Measurements from ENCODE around the gene THUMPD3. TPM values are rescaled to one million over a fixed set of nuclear protein-coding genes. Genes with fewer than 3 reads are reported as not detected.
A peak's percentile ranks its signal among the peaks of the same experiment; 100 is the strongest.

THUMPD3 gene
- total and polyA plus RNA-seq, 3 donors from 2014 or later: 55.0 to 140 (median 76.1) TPM

DNA sequence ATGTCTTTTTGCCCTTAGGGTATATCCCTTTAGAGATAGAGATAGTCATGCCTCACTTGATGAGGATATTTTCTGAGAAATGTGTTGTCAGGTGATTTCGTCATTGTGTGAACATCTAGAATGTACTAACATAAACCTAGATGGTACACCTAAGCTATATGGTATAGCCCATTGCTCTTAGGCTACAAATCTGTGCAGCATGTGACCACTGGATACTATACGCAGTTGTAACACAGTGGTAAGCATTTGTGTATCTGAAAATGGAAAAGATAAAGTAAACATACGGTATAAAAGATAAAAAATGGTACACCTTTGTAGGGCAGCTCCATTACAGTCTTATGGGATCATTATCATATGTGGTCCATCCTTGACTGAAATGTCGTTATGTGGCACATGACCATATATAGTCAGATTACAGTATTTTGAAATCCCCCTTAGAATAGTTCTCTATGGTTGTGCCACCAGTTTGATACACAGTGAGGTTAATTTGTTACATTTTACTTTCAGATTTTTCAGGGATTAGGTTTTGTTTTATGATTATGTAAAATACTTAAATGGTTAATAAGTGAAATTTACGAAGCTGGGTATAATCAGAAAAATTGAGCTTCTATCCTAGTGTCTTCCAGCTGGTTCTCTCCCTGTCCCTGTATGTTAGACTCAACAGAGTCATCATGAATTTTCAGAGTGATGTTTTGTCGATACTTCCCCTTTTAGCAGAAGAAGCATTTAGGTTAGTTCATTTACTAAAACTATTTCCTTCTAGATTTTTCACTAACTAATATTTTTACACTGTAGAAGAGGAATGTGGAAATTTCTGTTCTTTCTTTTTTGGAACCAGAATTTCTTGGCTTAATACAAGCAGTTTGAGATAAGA, 47.4 kb downstream of the THUMPD3 start:
- intact Hi-C loops (cut with DNase I; ENCODE audit: low total_unique reads): no loop called here
- peaks cover 43% of the 10 kb centered on the region for H3K4me1 ChIP-seq

DNA sequence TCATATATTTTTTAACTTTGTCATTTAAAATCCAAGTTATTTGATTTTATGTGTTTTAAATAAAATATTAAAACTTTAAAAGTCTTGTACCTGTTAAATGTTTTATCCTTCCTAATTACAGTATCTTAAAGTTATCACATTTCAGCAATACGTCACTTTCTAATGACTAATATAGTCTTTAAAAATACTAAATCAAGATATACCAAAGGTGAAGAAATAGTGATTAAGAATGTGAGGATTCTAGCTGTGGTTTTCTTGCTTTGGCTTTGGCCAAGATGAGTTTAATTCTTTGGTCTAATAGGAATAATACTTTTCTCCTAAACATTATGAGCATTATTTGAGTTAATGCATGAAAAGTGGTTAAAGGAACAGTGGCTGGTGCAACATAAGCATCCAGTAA, 48.4 kb downstream of the THUMPD3 start:
- Histone ChIP-seq H3K36me3 (ENCODE audit: low read depth, missing control alignments) (no peaks in the 10 kb centered on the region), H3K27me3 (no peaks in the 10 kb centered on the region), H3K27ac (peak overlapping the region in 1 of 2 donors; percentile 59), H3K9me3 (no peaks in the 10 kb centered on the region), H3K4me1 (peaks cover 33% of the 10 kb centered on the region), H3K4me3 (no peak overlapping the region)
- no peak for DNase-seq
- no peak for TF ChIP-seq POLR2A (IDR thresholded peaks at IDR 0.05)
- TF ChIP-seq, protein P1, sequence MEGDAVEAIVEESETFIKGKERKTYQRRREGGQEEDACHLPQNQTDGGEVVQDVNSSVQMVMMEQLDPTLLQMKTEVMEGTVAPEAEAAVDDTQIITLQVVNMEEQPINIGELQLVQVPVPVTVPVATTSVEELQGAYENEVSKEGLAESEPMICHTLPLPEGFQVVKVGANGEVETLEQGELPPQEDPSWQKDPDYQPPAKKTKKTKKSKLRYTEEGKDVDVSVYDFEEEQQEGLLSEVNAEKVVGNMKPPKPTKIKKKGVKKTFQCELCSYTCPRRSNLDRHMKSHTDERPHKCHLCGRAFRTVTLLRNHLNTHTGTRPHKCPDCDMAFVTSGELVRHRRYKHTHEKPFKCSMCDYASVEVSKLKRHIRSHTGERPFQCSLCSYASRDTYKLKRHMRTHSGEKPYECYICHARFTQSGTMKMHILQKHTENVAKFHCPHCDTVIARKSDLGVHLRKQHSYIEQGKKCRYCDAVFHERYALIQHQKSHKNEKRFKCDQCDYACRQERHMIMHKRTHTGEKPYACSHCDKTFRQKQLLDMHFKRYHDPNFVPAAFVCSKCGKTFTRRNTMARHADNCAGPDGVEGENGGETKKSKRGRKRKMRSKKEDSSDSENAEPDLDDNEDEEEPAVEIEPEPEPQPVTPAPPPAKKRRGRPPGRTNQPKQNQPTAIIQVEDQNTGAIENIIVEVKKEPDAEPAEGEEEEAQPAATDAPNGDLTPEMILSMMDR (IDR thresholded peaks at IDR 0.05): no peak
- intact Hi-C loops (cut with DNase I; ENCODE audit: low total_unique reads): no loop called here
- 75 to 82% methylated on average over 1 of the region's 1 CpG for WGBS, 2 donors

More for the DNA sequence above, 47.4 kb downstream of the THUMPD3 start:
- no peak overlapping the region for H3K4me3 ChIP-seq
- H3K27ac ChIP-seq: peak overlapping the region in 1 of 2 donors; percentile 1
- DNase-seq: no peak
- no peaks in the 10 kb centered on the region for H3K9me3 ChIP-seq
- WGBS, 2 donors: 66 to 71% methylated on average over 6 of the region's 6 CpGs
- H3K36me3 ChIP-seq (ENCODE audit: low read depth, missing control alignments): no peaks in the 10 kb centered on the region
- H3K27me3 ChIP-seq: no peaks in the 10 kb centered on the region
- TF ChIP-seq, protein P1 (IDR thresholded peaks at IDR 0.05): no peak
- no peak for TF ChIP-seq POLR2A (IDR thresholded peaks at IDR 0.05)

DNA sequence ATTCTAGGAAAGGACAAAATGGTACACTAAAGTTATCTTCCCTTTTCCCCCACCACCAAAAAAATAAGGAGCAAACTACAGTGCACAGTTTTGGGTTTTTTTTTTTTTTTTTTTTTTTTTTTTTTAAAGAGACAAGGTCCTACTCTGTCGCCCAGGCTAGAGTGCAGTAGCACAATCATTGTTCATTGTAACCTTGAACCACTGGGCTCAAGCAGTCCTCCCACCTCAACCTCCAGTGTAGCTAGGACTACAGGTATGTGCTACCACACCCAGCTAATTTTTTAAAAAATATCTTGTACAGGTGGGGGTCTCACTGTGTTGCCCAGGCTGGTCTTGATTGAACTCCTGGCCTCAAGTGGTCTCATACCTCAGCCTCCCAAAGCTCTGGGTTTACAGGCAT, 49.4 kb downstream of the THUMPD3 start:
- Histone ChIP-seq H3K4me3 (no peak overlapping the region), H3K36me3 (ENCODE audit: low read depth, missing control alignments) (no peaks in the 10 kb centered on the region), H3K27me3 (no peaks in the 10 kb centered on the region), H3K4me1 (peaks cover 33% of the 10 kb centered on the region), H3K9me3 (no peaks in the 10 kb centered on the region), H3K27ac (no peak overlapping the region)
- no peak for DNase-seq
- intact Hi-C loops (cut with DNase I; ENCODE audit: low total_unique reads): no loop called here
- TF ChIP-seq POLR2A (IDR thresholded peaks at IDR 0.05): no peak
- TF ChIP-seq, protein P1 (IDR thresholded peaks at IDR 0.05): no peak
- WGBS, 2 donors: 48 to 57% methylated on average over 1 of the region's 1 CpG

DNA sequence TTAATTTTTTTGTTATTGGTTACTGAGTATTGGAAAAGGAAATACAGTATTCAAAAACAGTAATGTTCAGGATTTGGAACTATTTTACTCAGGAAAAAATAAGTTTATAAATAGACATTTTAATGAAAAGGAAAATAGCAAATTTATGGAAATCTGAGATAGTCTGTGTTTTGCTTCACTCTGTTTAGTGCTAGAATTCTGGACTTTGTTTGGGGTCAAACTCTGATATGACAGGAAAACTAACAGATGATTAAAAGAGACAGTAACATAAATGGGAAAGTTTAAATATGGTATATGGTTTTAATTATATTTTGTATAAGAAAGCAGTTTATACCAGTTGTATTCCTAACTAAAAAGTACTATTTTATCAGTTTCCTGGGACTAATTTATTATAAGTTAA, 52.0 kb downstream of the THUMPD3 start:
- Histone ChIP-seq H3K4me3 (no peak overlapping the region), H3K27ac (no peak overlapping the region), H3K9me3 (no peaks in the 10 kb centered on the region), H3K27me3 (no peaks in the 10 kb centered on the region), H3K4me1 (peaks cover 24% of the 10 kb centered on the region), H3K36me3 (ENCODE audit: low read depth, missing control alignments) (no peaks in the 10 kb centered on the region)
- no peak for DNase-seq
- TF ChIP-seq, protein P1 (IDR thresholded peaks at IDR 0.05): no peak
- no peak for TF ChIP-seq POLR2A (IDR thresholded peaks at IDR 0.05)
- intact Hi-C loops (cut with DNase I; ENCODE audit: low total_unique reads): no loop called here
